Measurements from ENCODE around the gene SSNA1.

The SSNA1 gene

GRCh38 chr9:137188490-137189296 is at the start of gene SSNA1, which contains the start of gene ANAPC2:
Gene SSNA1, plus strand, starts transcription at chr9:137188676. Its CDS starts 51 bp downstream, at chr9:137188727.
Gene ANAPC2, minus strand, starts transcription at chr9:137188560. Its CDS starts 28 bp downstream, at chr9:137188532.
- peak; percentile 47 for TF ChIP-seq CTCF (IDR thresholded peaks at IDR 0.05; ENCODE audit: control insufficient read depth, extremely low read depth, insufficient read depth)

GRCh38 chr9:137138722-137139467 is 49.6 kb upstream of the SSNA1 start, which contains the start of gene GRIN1:
Gene GRIN1, plus strand, starts transcription at chr9:137139154. Its CDS starts 333 bp downstream, at chr9:137139487.
- TF ChIP-seq CTCF (IDR thresholded peaks at IDR 0.05; ENCODE audit: control insufficient read depth, extremely low read depth, insufficient read depth) = no peak
- DNase-seq (ENCODE audit: low read depth) = no peak
- H3K4me3 ChIP-seq (ENCODE audit: low read depth, low read length) = no peak within 1 kb of the TSS

More at GRCh38 chr9:137188490-137189296, at the start of gene SSNA1, which contains the start of gene ANAPC2:
- peak within 1 kb of the TSS; percentile 100 for H3K4me3 ChIP-seq (ENCODE audit: low read depth, low read length)
- peak; percentile 86 for DNase-seq (ENCODE audit: low read depth)

DNA sequence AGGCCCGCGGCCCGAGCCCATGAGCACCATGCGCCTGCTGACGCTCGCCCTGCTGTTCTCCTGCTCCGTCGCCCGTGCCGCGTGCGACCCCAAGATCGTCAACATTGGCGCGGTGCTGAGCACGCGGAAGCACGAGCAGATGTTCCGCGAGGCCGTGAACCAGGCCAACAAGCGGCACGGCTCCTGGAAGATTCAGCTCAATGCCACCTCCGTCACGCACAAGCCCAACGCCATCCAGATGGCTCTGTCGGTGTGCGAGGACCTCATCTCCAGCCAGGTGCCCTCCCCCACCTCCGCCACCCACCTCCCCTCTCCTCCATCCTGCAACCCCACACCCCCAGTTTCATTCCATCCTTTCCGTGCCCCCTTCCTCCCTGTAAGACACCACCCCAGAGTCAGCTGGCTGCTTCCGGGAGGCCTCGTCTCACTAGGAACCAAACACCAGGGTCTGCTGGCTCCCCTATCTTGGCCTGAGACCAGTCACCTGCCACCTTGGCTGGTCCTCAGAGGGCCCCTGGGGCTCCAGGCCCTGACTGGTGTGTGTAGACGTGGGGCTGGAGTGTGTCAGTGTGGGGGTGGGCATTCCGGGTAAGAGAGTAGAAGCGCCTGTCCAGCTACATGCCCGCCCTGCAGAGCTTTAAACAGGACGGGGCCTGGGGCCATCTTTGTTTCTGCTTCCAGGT is 48.9 kb upstream of the SSNA1 start:
- no peak overlapping the region for H3K4me3 ChIP-seq (ENCODE audit: low read depth, low read length)

GRCh38 chr9:137140151-137141012 is 48.1 kb upstream of the SSNA1 start:
- TF ChIP-seq CTCF (IDR thresholded peaks at IDR 0.05; ENCODE audit: control insufficient read depth, extremely low read depth, insufficient read depth) = no peak
- DNase-seq (ENCODE audit: low read depth) = no peak
- no peak overlapping the region for H3K4me3 ChIP-seq (ENCODE audit: low read depth, low read length)

More for the DNA sequence above, 48.9 kb upstream of the SSNA1 start:
- DNase-seq (ENCODE audit: low read depth) = no peak
- no peak for TF ChIP-seq CTCF (IDR thresholded peaks at IDR 0.05; ENCODE audit: control insufficient read depth, extremely low read depth, insufficient read depth)

DNA sequence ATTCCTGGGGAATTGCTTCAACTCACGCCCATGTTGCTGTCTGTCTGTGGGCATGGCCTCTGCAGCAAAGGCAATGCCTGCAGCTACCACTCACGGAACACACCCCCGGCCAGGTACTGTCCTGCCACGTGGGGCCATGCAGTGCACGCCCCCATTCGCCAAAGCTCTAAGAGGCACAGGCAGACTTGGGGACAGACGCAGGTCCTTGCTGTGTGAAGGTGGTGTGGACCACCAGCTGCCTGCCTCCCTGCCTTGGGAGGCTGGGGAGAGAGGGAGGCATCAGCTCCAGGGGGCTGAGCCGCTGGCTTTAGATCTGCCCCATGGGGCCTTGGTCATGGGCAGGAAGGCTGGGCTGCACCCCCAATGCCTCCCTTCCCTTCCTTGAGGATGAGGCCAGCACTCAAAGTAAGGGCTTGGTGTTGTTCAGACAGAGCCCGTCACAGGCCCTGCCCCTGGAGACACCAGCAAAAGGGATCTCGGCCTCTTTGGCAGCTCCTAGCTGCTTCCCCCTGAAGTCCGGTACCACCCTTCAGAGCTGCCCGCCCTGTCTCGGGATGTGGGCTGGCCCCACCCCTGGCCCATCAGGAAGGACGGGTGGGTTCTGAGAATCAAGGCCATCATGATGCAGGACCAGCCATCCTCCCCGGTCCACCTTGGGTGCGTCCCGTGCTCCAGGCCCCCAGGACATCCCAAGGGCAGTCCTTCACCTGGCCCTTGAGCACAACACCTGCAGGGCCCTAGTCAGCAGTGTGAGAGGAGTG is 47.2 kb upstream of the SSNA1 start:
- no peak for DNase-seq (ENCODE audit: low read depth)

More for the DNA sequence above, 47.2 kb upstream of the SSNA1 start:
- TF ChIP-seq CTCF (IDR thresholded peaks at IDR 0.05; ENCODE audit: control insufficient read depth, extremely low read depth, insufficient read depth) = no peak
- no peak overlapping the region for H3K4me3 ChIP-seq (ENCODE audit: low read depth, low read length)
